Measurements from ENCODE around the gene DYNLT1. TPM values are rescaled to one million over a fixed set of nuclear protein-coding genes. Genes with fewer than 3 reads are reported as not detected.
"Not testable (repeated sequence)": the region's sequence is repeated elsewhere in the genome, so short reads cannot be mapped to it uniquely, and the experiment has no call there.

The DYNLT1 gene
- total RNA-seq: 100 to 1,000 TPM in 1 of 2 experiments, 10 to 100 TPM in 1; 99.1 to 107 TPM

DNA sequence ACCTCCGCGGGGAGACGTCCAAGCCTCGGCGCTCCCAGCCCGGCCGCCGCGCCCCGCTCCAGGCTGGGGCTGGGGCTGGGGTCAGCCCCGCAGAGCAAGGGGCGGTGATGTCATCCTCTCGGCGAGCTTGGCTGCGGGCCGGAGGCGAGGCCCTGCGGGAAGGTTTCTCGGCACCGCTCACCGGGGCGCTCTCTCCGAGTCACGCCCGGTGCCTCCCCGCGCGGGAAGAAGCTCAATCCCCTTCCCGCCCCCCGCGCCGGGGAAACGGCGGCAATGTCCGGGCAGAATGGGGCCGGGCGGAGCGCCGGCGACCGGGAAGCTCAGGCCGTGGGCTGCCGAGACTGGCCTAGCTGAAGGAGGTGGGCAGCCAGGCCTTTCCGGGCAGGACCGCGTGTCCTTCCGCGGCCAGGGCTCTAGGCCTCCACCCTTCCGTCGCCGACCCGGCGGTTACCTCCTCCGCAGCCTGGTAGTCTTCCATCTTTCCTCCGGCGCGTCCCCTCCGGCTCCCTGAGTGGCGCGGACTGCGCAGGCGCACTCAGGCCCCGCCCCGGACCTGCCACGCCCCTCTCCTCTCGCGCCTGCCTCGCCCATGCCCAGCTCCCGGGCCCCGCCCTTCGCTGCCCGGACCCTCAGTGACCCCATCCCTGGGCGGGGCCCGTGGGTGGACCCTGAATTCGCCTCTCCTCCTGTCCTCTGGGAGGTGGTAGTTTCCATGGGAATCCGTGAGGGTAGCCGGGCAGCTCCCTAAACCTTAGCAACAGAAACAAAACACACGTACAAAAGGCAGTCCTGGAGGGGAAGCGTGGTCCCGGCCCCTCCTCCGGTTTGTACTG lies at the start of gene DYNLT1:
TSS of gene DYNLT1 (minus strand) at position 513 of the 833 bp plus-strand sequence. CDS start at position 478, 35 bp downstream.
- Mint-ChIP-seq H3K4me1 (ENCODE audit: low read depth) (peaks cover 76% of the 10 kb centered on the region), H3K27ac (peak within 1 kb of the TSS; percentile 99), H3K4me3 (peak within 1 kb of the TSS; percentile 97), H3K36me3 (ENCODE audit: low read depth) (peaks cover 42% of the 10 kb centered on the region), H3K27me3 (ENCODE audit: low read depth) (no peaks in the 10 kb centered on the region), H3K9me3 (peaks cover 2% of the 10 kb centered on the region)
- CTCF ChIA-PET: interaction anchor here (1.1 to 2.5 kb wide), 5 partner anchors 10 to 47 kb away, joined by 3 to 11 read pairs (median 6); no protein-coding TSS in a partner anchor
- DNase-seq: peak; percentile 91
- intact Hi-C loops (cut with micrococcal nuclease): loop anchor here (1.0 to 10.0 kb wide), 7 partner anchors 9 to 1818 kb away; partner anchors contain the start of genes ACAT2 and SOD2

DNA sequence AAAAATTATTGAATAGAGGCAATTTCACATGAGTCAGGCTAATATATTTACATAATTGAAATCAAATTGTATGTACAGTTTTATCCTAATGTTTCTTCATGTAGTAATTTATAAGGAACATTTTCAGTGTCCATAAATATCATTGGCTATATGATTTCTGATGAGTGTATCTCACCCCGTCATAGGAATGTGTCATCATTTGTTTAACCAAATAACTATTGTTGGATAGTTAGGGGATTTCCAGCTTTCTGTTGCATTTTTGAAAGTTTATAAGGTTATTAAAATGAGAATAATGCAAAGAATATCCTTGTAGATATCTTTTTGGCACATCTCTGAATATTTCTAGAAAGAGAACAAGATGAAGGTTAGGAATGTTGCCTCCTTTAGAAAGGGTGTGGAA lies 44.3 kb upstream of the DYNLT1 start:
- Mint-ChIP-seq H3K4me3 (no peak overlapping the region), H3K4me1 (ENCODE audit: low read depth) (peaks cover 63% of the 10 kb centered on the region), H3K27ac (no peak overlapping the region), H3K36me3 (ENCODE audit: low read depth) (peaks cover 40% of the 10 kb centered on the region), H3K27me3 (ENCODE audit: low read depth) (no peaks in the 10 kb centered on the region), H3K9me3 (no peaks in the 10 kb centered on the region)
- DNase-seq: no peak
- CTCF ChIA-PET: interaction anchor here (2.2 kb wide), 1 partner anchor 475 kb away, joined by 6 read pairs; no protein-coding TSS in a partner anchor
- intact Hi-C loops (cut with micrococcal nuclease): no loop called here

GRCh38 chr6:158687506-158687905 lies 43.0 kb upstream of the DYNLT1 start:
- CTCF ChIA-PET: interaction anchor here (2.2 to 2.8 kb wide), 2 partner anchors 26 to 473 kb away, joined by 6 to 9 read pairs; no protein-coding TSS in a partner anchor
- intact Hi-C loops (cut with micrococcal nuclease): loop anchor here (1.0 to 2.0 kb wide), 2 partner anchors 33 to 34 kb away; no protein-coding TSS in a partner anchor
- Mint-ChIP-seq H3K36me3 (ENCODE audit: low read depth) (peaks cover 52% of the 10 kb centered on the region), H3K27me3 (ENCODE audit: low read depth) (no peaks in the 10 kb centered on the region), H3K4me1 (ENCODE audit: low read depth) (peaks cover 70% of the 10 kb centered on the region), H3K9me3 (no peaks in the 10 kb centered on the region), H3K4me3 (no peak overlapping the region), H3K27ac (peak overlapping the region; percentile 81)
- no peak for DNase-seq

GRCh38 chr6:158686791-158687381 lies 42.3 kb upstream of the DYNLT1 start:
- Mint-ChIP-seq H3K36me3 (ENCODE audit: low read depth) (peaks cover 51% of the 10 kb centered on the region), H3K27ac (peak overlapping the region; percentile 81), H3K27me3 (ENCODE audit: low read depth) (no peaks in the 10 kb centered on the region), H3K4me1 (ENCODE audit: low read depth) (peaks cover 70% of the 10 kb centered on the region), H3K9me3 (no peaks in the 10 kb centered on the region), H3K4me3 (no peak overlapping the region)
- CTCF ChIA-PET: interaction anchor here (0.6 to 2.8 kb wide), 4 partner anchors 10 to 473 kb away, joined by 3 to 9 read pairs (median 6); no protein-coding TSS in a partner anchor
- intact Hi-C loops (cut with micrococcal nuclease): loop anchor here (1.0 to 2.0 kb wide), 2 partner anchors 34 kb away; no protein-coding TSS in a partner anchor
- DNase-seq: peak; percentile 58

DNA sequence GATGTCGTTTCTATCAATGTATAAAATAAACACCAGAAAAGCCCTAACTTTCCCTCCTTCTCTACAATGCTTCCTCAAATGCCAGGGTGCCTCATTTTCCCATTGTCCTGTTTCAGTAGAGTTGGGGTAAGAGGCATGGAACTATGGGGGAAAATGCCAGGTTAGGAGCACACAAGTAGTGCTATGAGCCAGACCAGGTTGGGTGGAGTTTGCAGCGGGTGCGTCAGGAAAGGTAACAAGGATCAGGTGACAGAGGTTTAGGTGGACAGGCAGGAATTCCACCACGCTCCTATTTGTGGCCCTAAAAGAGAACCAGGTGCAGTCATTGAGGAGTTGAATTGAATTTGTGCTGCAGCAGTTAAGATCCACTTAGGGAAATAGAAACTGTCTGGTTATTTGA lies 41.8 kb upstream of the DYNLT1 start:
- no peak for DNase-seq
- Mint-ChIP-seq H3K27me3 (ENCODE audit: low read depth) (no peaks in the 10 kb centered on the region), H3K27ac (peak overlapping the region; percentile 81), H3K36me3 (ENCODE audit: low read depth) (peaks cover 56% of the 10 kb centered on the region), H3K4me1 (ENCODE audit: low read depth) (peaks cover 68% of the 10 kb centered on the region), H3K4me3 (no peak overlapping the region), H3K9me3 (no peaks in the 10 kb centered on the region)
- CTCF ChIA-PET: interaction anchor here (0.6 to 2.8 kb wide), 3 partner anchors 9 to 465 kb away, joined by 3 to 9 read pairs (median 5); no protein-coding TSS in a partner anchor
- intact Hi-C loops (cut with micrococcal nuclease): loop anchor here (2.0 kb wide), 1 partner anchor 34 kb away; no protein-coding TSS in a partner anchor

GRCh38 chr6:158684745-158685324 lies 40.3 kb upstream of the DYNLT1 start:
- CTCF ChIA-PET: interaction anchor here (1.0 kb wide), 1 partner anchor 15 kb away, joined by 4 read pairs; no protein-coding TSS in a partner anchor
- no peak for DNase-seq
- intact Hi-C loops (cut with micrococcal nuclease): no loop called here
- Mint-ChIP-seq H3K4me1 (ENCODE audit: low read depth) (peaks cover 55% of the 10 kb centered on the region), H3K36me3 (ENCODE audit: low read depth) (peaks cover 67% of the 10 kb centered on the region), H3K27me3 (ENCODE audit: low read depth) (no peaks in the 10 kb centered on the region), H3K4me3 (no peak overlapping the region), H3K27ac (no peak overlapping the region), H3K9me3 (no peaks in the 10 kb centered on the region)

DNA sequence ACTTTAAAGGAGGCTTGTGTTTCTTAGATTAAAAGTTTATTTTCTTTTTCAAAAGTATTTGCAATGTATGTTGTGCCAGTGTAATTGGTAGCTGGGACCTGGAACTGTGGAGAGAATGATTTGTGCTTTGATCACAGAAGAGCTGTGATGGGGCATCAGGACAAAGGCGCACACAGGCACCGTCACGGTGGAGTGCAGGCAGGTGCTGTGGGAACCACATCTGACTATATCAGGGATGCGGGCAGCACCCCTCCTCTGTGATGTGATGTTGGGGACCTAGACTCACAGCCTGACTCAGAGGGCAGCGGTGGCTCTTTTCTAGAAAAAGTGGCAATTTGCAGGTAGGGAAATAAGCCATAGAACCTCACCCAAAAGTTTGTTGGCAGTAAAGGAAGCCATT lies 39.8 kb upstream of the DYNLT1 start:
- Mint-ChIP-seq H3K4me3 (no peak overlapping the region), H3K27me3 (ENCODE audit: low read depth) (no peaks in the 10 kb centered on the region), H3K9me3 (no peaks in the 10 kb centered on the region), H3K4me1 (ENCODE audit: low read depth) (peaks cover 53% of the 10 kb centered on the region), H3K27ac (peak overlapping the region; percentile 51), H3K36me3 (ENCODE audit: low read depth) (peaks cover 67% of the 10 kb centered on the region)
- CTCF ChIA-PET: interaction anchor here (1.0 kb wide), 1 partner anchor 15 kb away, joined by 4 read pairs; no protein-coding TSS in a partner anchor
- DNase-seq: peak; percentile 48
- intact Hi-C loops (cut with micrococcal nuclease): no loop called here

DNA sequence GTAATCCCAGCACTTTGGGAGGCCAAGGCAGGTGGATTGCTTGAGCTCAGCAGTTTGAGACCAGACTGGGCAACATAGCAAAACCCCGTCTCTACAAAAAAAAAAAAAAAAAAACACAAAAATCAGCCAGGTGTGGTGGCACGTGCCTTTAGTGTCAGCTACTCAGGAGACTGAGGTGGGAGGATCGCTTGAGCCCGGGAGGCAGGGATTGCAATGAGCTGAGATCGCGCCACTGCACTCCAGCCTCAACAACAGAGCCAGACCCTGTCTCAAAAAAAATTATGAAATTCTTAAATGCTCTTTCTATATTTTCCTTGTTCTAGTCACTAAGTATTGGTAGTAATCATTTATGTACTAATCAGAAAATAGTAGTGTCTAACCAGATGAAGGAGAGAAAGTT lies 35.9 kb upstream of the DYNLT1 start:
- DNase-seq: no peak
- peaks cover 63% of the 10 kb centered on the region for H3K36me3 Mint-ChIP-seq (ENCODE audit: low read depth)
- CTCF ChIA-PET: no interaction called here
- H3K9me3 Mint-ChIP-seq: no peaks in the 10 kb centered on the region
- no peak overlapping the region for H3K27ac Mint-ChIP-seq
- H3K4me3 Mint-ChIP-seq: no peak overlapping the region
- peaks cover 28% of the 10 kb centered on the region for H3K4me1 Mint-ChIP-seq (ENCODE audit: low read depth)
- no peaks in the 10 kb centered on the region for H3K27me3 Mint-ChIP-seq (ENCODE audit: low read depth)
- intact Hi-C loops (cut with micrococcal nuclease): no loop called here

- Mint-ChIP-seq H3K9me3 (no peaks in the 10 kb centered on the region), H3K4me3 (no peak overlapping the region), H3K4me1 (ENCODE audit: low read depth) (peaks cover 25% of the 10 kb centered on the region), H3K36me3 (ENCODE audit: low read depth) (peaks cover 66% of the 10 kb centered on the region), H3K27ac (no peak overlapping the region), H3K27me3 (ENCODE audit: low read depth) (no peaks in the 10 kb centered on the region)
- DNase-seq: no peak
- CTCF ChIA-PET: no interaction called here
- intact Hi-C loops (cut with micrococcal nuclease): no loop called here
These were observed 35.5 kb upstream of the DYNLT1 start for GRCh38 chr6:158680015-158680414.

DNA sequence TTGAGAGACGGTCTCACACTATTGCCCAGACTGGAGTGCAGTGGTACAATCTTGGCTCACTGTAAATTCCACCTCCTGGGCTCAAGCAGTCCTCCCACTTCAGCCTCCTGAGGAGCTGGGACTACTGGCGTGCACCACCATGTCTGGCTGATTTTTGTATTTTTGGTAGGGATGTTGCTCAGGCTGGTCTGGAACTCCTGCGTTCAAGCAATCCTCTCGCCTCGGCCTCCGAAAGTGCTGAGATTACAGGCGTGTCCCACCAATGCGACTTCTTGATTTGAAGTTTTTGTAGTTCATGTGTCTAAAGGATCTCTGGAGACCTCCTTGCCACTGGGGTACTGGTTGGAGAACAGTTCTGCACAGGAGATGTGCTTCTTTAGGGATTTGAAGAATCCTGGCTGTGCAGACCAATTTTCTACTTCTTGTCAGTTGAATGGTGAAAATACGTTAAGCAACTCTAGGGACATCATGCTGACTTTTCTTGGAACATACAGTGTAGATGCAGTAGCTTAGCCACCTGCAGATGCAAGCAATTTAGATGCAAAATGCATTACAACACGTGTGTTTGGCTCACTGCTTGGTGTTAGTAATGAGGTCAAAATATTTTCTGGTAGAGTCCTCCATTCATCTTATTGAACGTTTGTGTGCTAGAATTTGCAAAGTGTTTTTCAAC lies 33.5 kb upstream of the DYNLT1 start:
- Mint-ChIP-seq H3K9me3 (no peaks in the 10 kb centered on the region), H3K27ac (no peak overlapping the region), H3K36me3 (ENCODE audit: low read depth) (peaks cover 60% of the 10 kb centered on the region), H3K4me1 (ENCODE audit: low read depth) (peaks cover 7% of the 10 kb centered on the region), H3K27me3 (ENCODE audit: low read depth) (no peaks in the 10 kb centered on the region), H3K4me3 (no peak overlapping the region)
- DNase-seq: no peak
- CTCF ChIA-PET: interaction anchor here (1.3 to 2.0 kb wide), 2 partner anchors 13 to 19 kb away, joined by 3 to 13 read pairs; no protein-coding TSS in a partner anchor
- intact Hi-C loops (cut with micrococcal nuclease): no loop called here

- H3K27me3 Mint-ChIP-seq (ENCODE audit: low read depth); DNase-seq; H3K27ac Mint-ChIP-seq; H3K4me1 Mint-ChIP-seq (ENCODE audit: low read depth); H3K9me3 Mint-ChIP-seq; H3K4me3 Mint-ChIP-seq; intact Hi-C loops (cut with micrococcal nuclease): not testable (repeated sequence)
- H3K36me3 Mint-ChIP-seq (ENCODE audit: low read depth): peaks cover 57% of the 10 kb centered on the region
- CTCF ChIA-PET: interaction anchor here (0.6 to 2.0 kb wide), 3 partner anchors 10 to 18 kb away, joined by 3 to 13 read pairs (median 3); no protein-coding TSS in a partner anchor
These were observed 32.6 kb upstream of the DYNLT1 start for GRCh38 chr6:158677094-158677493.

Data from activated naive CD4-positive, alpha-beta T cell treated with anti-CD3 and anti-CD28 coated beads for 36 hours (primary cell).